Testis (tissue), 2 donors: Measurements from ENCODE around the gene HDAC9.

Experiments used
- POLR2A ChIP-seq: fragments of 450-650 bp; IDR thresholded peaks from one replicate; pipeline ENCODE4 v1.6.1; 2017; ENCODE audit warnings: antibody characterized with exemption, mild to moderate bottlenecking, moderate library complexity
- TF ChIP-seq, protein P1 (sequence below), 3 experiments: fragments of 450-650 bp in 2 of 3; fragments of 200-600 bp in 1 of 3; sonication (generic) in 1 of 3; IDR thresholded peaks; one replicate each; pipeline ENCODE4 v1.5.1; 2016 to 2019; ENCODE audit warnings: antibody characterized with exemption in 3 of 3, mild to moderate bottlenecking in 2 of 3, moderate library complexity in 1 of 3

DNA sequence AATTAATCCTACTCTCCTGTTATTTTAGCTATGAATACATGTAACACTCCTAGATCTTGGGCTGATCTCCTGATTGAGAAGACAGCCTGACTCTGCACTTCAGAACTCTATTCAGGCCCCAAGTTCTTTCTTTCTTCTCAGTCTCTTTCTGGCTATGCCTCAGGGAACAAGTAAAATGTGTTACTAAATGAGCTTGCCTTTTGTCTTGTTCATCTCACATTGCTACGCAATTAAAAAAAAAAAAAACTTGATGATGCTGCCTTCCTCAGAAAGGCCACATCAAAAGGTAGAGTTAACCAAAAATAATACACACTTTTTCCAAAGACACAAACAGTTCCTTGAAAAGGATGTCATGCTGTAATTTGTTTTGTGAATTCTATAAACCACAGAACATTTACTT, 363.8 kb downstream of the HDAC9 start:
- no peak for TF ChIP-seq POLR2A
- TF ChIP-seq, protein P1, sequence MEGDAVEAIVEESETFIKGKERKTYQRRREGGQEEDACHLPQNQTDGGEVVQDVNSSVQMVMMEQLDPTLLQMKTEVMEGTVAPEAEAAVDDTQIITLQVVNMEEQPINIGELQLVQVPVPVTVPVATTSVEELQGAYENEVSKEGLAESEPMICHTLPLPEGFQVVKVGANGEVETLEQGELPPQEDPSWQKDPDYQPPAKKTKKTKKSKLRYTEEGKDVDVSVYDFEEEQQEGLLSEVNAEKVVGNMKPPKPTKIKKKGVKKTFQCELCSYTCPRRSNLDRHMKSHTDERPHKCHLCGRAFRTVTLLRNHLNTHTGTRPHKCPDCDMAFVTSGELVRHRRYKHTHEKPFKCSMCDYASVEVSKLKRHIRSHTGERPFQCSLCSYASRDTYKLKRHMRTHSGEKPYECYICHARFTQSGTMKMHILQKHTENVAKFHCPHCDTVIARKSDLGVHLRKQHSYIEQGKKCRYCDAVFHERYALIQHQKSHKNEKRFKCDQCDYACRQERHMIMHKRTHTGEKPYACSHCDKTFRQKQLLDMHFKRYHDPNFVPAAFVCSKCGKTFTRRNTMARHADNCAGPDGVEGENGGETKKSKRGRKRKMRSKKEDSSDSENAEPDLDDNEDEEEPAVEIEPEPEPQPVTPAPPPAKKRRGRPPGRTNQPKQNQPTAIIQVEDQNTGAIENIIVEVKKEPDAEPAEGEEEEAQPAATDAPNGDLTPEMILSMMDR (IDR thresholded peaks at IDR 0.05), result no peak
